ENCODE data around the gene ACE.

DNA sequence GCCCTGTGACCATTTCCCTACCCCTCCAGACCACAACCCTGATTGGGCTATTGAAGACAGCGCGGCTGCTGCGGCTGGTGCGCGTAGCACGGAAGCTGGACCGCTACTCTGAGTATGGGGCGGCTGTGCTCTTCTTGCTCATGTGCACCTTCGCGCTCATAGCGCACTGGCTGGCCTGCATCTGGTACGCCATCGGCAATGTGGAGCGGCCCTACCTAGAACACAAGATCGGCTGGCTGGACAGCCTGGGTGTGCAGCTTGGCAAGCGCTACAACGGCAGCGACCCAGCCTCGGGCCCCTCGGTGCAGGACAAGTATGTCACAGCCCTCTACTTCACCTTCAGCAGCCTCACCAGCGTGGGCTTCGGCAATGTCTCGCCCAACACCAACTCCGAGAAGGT is 58.8 kb downstream of the ACE start:
- TF ChIP-seq, protein P1, sequence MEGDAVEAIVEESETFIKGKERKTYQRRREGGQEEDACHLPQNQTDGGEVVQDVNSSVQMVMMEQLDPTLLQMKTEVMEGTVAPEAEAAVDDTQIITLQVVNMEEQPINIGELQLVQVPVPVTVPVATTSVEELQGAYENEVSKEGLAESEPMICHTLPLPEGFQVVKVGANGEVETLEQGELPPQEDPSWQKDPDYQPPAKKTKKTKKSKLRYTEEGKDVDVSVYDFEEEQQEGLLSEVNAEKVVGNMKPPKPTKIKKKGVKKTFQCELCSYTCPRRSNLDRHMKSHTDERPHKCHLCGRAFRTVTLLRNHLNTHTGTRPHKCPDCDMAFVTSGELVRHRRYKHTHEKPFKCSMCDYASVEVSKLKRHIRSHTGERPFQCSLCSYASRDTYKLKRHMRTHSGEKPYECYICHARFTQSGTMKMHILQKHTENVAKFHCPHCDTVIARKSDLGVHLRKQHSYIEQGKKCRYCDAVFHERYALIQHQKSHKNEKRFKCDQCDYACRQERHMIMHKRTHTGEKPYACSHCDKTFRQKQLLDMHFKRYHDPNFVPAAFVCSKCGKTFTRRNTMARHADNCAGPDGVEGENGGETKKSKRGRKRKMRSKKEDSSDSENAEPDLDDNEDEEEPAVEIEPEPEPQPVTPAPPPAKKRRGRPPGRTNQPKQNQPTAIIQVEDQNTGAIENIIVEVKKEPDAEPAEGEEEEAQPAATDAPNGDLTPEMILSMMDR (IDR thresholded peaks at IDR 0.05), result no peak
- TF ChIP-seq POLR2AphosphoS5 (IDR thresholded peaks at IDR 0.05; ENCODE audit: low read depth, low read length), result no peak
